Measurements from ENCODE around the gene TEX30. TPM values are rescaled to one million over a fixed set of nuclear protein-coding genes. Genes with fewer than 3 reads are reported as not detected.

The TEX30 gene
- total RNA-seq, 1 experiment from 2014 or later, result 13.1 TPM

GRCh38 chr13:102774214-102774568, 605 bp upstream of the TEX30 start:
- H3K27ac ChIP-seq (ENCODE audit: insufficient read length, low read depth, low read length), result no peak overlapping the region

More at GRCh38 chr13:102774214-102774568, 605 bp upstream of the TEX30 start:
- Histone ChIP-seq H2AK5ac (ENCODE audit: insufficient read length, low read length) (no peak overlapping the region), H3K4me1 (ENCODE audit: insufficient read depth, low read length) (peaks cover 2% of the 10 kb centered on the region; the same call in 1 of the 2 replicates), H3K9me3 (ENCODE audit: control insufficient read depth, low read depth, low read length) (no peaks in the 10 kb centered on the region), H3K27me3 (ENCODE audit: insufficient read depth, low read length) (no peaks in the 10 kb centered on the region; the same call in 1 of the 2 replicates), H2AFZ (ENCODE audit: low read length) (no peak overlapping the region), H3K18ac (ENCODE audit: insufficient read length, low read depth, low read length) (peak overlapping the region; percentile 1), H2BK12ac (ENCODE audit: insufficient read length, low read depth, low read length) (no peak overlapping the region), H4K5ac (ENCODE audit: insufficient read length, low read depth, low read length) (no peak overlapping the region), H3K14ac (ENCODE audit: insufficient read depth, low read length) (peak overlapping the region; percentile 42; the same call in 1 of the 2 replicates), H3K4ac (ENCODE audit: low read depth, low read length) (no peak overlapping the region), H4K20me1 (ENCODE audit: control insufficient read depth, insufficient read depth, insufficient read length) (no peaks in the 10 kb centered on the region), H4K91ac (ENCODE audit: insufficient read length, low read depth, low read length) (no peak overlapping the region), H2BK20ac (ENCODE audit: low read depth, low read length, poor library complexity, severe bottlenecking) (no peak overlapping the region), H3K4me2 (ENCODE audit: insufficient read depth, insufficient read length, low read length) (peak overlapping the region; percentile 87), H3K56ac (ENCODE audit: insufficient read length, low read depth, low read length) (no peak overlapping the region), H3K9ac (ENCODE audit: extremely low read depth, insufficient read length, low read length) (no peak overlapping the region), H3K23me2 (ENCODE audit: insufficient read length, low read depth, low read length, poor library complexity, severe bottlenecking) (peaks cover 5% of the 10 kb centered on the region), H3T11ph (ENCODE audit: low read length) (no peak overlapping the region), H2BK5ac (ENCODE audit: insufficient read length, low read length) (no peak overlapping the region), H3K23ac (ENCODE audit: insufficient read length, low read depth, low read length) (no peak overlapping the region), H3K79me1 (ENCODE audit: insufficient read depth, low read depth, low read length, poor library complexity, severe bottlenecking) (no peaks in the 10 kb centered on the region), H3K79me2 (ENCODE audit: insufficient read depth, low read length) (no peaks in the 10 kb centered on the region), H4K8ac (replicated peaks; ENCODE audit: insufficient read length, low read depth, low read length) (no peak overlapping the region), H2BK15ac (ENCODE audit: low read depth, low read length) (no peak overlapping the region), H2BK120ac (ENCODE audit: low read depth, low read length, poor library complexity, severe bottlenecking) (no peak overlapping the region)
- peaks cover 0 to 3% (median 0%) of the 10 kb centered on the region in 3 experiments; a peak in 2 of 7 replicates for H3K36me3 Mint-ChIP-seq (ENCODE audit: insufficient read depth in 1 of 3, low read depth in 3 of 3)
- H3K27ac Mint-ChIP-seq, result peak overlapping the region; percentile 8 to 71 (median 45); a peak in 3 of 7 replicates
- H3K9me3 Mint-ChIP-seq, result peaks cover 0 to 2% of the 10 kb centered on the region in 2 experiments; a peak in 1 of 5 replicates
- no CpG with 5 or more reads among the region's 27 CpGs for WGBS (ENCODE audit: extremely low coverage, insufficient read length, low lambda C conversion rate)
- TF ChIP-seq CTCF (conservative IDR thresholded peaks at IDR 0.05), result no peak
- DNase-seq, result no peak
- H3K4me3 Mint-ChIP-seq, result peak overlapping the region; percentile 82 to 83
- peaks cover 9% of the 10 kb centered on the region for H3K27me3 Mint-ChIP-seq (ENCODE audit: low read depth)
- H3K4me1 Mint-ChIP-seq, result peaks cover 10 to 14% of the 10 kb centered on the region in 2 experiments

Measured in H9 (cell line).